ENCODE results near the gene SETBP1.

Gene SETBP1

DNA sequence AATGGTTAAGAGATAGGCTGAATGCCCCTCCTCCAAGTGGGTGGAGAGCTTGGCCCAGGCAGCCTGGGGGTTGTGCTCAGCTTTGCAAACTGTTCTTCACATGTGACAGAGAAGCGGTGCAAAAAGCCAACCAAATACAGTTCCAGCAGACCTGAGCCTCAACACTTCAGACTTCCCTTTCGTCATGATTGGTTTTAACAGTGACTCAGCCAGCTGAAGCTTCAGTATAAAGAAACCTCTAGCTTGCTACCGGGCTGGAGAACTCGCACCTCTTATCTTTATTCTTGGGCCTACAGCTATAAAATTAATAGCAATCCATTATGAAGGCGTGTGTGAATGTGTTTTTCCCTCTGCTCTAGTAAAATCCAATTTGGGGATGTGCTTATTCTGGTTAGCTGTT is 20.0 kb downstream of the SETBP1 start:
- no peaks in the 10 kb centered on the region for H4K20me1 ChIP-seq
- H3K27ac ChIP-seq = no peak overlapping the region
- no peak overlapping the region for H3K4me2 ChIP-seq
- H3K4me3 ChIP-seq = no peak overlapping the region
- no peak for TF ChIP-seq Cebpa-rat (IDR thresholded peaks at IDR 0.05)
- no peaks in the 10 kb centered on the region for H3K27me3 ChIP-seq
- no peaks in the 10 kb centered on the region; the same call in 1 of the 2 replicates for H3K36me3 ChIP-seq
- no peak overlapping the region for H3K9ac ChIP-seq
- no peaks in the 10 kb centered on the region for H3K9me3 ChIP-seq
- peaks cover 10% of the 10 kb centered on the region for H3K4me1 ChIP-seq

DNA sequence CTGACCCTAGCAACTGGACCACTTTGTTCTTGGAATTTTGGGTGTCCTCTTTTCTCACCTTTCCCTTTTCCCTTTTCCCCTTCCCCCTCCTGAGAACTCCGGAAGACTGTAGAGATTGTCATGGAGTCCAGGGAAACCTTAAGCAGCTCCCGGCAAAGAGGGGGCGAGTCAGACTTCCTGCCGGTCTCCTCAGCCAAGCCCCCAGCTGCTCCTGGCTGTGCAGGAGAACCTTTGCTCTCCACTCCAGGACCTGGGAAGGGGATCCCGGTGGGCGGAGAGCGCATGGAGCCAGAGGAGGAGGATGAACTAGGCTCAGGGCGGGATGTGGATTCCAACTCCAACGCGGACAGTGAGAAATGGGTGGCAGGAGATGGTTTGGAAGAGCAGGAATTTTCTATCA is 20.5 kb downstream of the SETBP1 start:
- Histone ChIP-seq H3K9me3 (no peaks in the 10 kb centered on the region), H3K9ac (no peak overlapping the region), H4K20me1 (no peaks in the 10 kb centered on the region), H3K36me3 (no peaks in the 10 kb centered on the region; the same call in 1 of the 2 replicates), H3K4me2 (no peak overlapping the region), H3K27ac (no peak overlapping the region), H3K27me3 (no peaks in the 10 kb centered on the region), H3K4me1 (peaks cover 10% of the 10 kb centered on the region), H3K4me3 (no peak overlapping the region)
- no peak for TF ChIP-seq Cebpa-rat (IDR thresholded peaks at IDR 0.05)

DNA sequence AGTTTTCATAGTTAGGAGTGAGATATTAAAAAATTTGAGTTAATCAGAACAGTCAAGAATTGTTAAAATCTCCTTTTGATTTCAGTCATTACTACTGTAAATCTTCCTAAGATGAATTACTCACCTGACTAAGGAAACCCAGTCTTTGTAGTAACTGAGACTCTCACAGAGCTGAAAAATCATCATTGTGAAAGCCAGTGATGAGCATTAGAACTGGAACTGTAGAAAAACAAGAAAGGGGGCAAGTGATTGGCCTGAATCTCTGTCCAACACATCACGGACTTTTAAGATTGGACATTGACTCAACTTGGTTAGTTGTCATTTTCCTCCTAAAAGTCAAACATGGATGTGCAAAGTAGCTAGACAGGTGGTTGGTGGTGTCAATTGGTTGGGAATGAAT is 21.9 kb downstream of the SETBP1 start:
- Histone ChIP-seq H3K27ac (no peak overlapping the region), H3K4me3 (no peak overlapping the region), H3K36me3 (no peaks in the 10 kb centered on the region; the same call in 1 of the 2 replicates), H3K4me2 (no peak overlapping the region), H4K20me1 (no peaks in the 10 kb centered on the region), H3K4me1 (peaks cover 10% of the 10 kb centered on the region), H3K9ac (no peak overlapping the region), H3K27me3 (no peaks in the 10 kb centered on the region), H3K9me3 (no peaks in the 10 kb centered on the region)
- no peak for TF ChIP-seq Cebpa-rat (IDR thresholded peaks at IDR 0.05)

DNA sequence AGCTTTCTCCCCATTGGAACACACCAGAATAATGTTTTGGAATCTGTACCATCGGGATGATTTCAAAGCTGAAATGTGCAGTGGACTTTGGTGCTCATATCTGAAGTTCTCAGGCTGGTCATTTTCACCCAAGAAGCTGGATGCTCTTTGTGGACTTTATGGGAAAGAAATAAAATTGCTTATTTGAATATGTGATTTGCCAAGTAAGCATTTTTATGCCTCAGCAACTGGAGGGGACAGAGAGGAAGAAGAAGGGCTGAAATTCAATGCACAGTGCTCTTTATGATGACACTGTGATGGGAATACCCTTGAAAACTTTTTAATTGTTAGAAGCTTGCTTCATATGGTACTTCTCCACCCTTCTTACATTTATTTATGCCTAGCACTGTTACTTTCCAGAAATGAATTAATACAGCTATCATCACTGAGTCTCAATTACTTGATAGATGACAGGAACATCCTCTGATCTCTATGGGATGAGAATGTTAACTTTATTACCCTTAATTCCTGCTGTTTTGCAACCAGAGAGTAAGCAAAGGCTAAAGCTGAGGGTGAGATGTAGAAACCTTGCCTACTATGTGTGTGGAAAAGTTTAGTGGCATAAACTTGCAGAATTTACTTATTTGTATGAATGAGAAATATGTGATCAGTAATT is 23.6 kb downstream of the SETBP1 start:
- H3K4me2 ChIP-seq = no peak overlapping the region
- H4K20me1 ChIP-seq = no peaks in the 10 kb centered on the region
- no peaks in the 10 kb centered on the region for H3K27me3 ChIP-seq
- H3K4me1 ChIP-seq = peaks cover 18% of the 10 kb centered on the region
- no peaks in the 10 kb centered on the region for H3K9me3 ChIP-seq
- no peak overlapping the region for H3K27ac ChIP-seq
- no peaks in the 10 kb centered on the region; the same call in 1 of the 2 replicates for H3K36me3 ChIP-seq
- no peak overlapping the region for H3K9ac ChIP-seq
- H3K4me3 ChIP-seq = no peak overlapping the region
- TF ChIP-seq Cebpa-rat (IDR thresholded peaks at IDR 0.05) = no peak

DNA sequence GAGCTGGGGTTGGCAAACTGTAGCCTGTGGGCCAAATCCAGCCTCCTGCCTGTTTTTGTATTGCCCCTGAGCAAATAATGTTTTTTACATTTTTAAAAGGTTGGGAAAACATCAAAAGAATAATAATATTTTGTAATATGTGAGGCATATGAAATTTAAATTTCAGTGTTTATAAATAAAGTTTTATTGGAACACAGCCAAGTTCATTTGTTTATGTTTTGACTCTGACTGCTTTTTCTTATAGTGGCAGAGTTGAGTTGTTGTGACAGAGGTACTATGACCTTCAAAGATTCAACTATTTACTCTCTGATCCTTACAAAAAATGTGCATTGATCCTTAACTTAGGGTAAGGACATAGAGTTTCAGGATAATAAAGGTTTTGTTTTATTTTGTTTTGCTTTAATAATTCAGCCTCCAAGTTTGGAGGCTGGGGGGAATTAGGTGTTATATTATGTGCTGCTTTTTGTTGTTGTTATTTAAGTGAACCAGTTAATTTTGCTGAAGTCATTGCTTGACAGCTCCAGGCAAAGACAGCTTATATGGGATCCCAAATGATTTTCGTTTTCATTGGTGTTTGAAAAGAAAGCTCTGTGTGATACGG is 24.5 kb downstream of the SETBP1 start:
- H3K4me2 ChIP-seq = no peak overlapping the region

DNA sequence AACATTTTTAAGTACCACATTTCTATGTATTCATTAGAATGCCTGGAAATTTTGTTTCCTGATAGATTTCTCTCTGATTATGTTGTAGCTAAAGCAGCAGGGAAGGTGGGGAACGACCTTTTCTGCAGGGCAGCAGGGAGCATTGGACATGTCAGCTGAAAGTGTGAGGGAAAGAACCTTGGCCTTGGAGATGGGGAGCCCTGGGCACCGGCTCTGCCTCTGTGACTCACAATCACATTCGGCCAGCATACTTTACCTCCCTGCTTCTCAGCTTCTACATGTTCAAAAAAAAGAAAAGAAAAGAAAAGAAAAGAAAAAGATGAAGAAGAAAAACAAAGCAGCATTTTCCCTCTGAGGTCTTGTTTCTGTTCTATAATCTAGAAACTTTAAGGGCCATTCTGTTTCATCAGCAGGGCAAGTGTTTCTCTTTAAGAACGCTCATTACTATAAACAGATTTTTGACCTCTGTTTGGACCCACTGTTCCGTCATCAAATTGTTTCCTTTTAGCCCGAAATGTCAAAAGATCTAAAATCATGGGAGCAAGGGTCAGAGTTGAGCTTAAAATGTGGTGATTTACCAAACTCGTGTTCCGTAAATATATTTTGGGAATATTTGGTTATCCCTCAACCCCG is 27.9 kb downstream of the SETBP1 start:
- Histone ChIP-seq H3K4me2 (no peak overlapping the region), H3K36me3 (0 out of 2 replicates have a peak, but pooled peaks cover 3% of the 10 kb centered on the region), H4K20me1 (no peaks in the 10 kb centered on the region), H3K27me3 (no peaks in the 10 kb centered on the region), H3K9ac (no peak overlapping the region), H3K4me3 (no peak overlapping the region), H3K27ac (no peak overlapping the region), H3K4me1 (peaks cover 18% of the 10 kb centered on the region), H3K9me3 (no peaks in the 10 kb centered on the region)
- TF ChIP-seq Cebpa-rat (IDR thresholded peaks at IDR 0.05) = no peak

More for the DNA sequence above, 24.5 kb downstream of the SETBP1 start:
- H4K20me1 ChIP-seq = no peaks in the 10 kb centered on the region
- no peaks in the 10 kb centered on the region for H3K9me3 ChIP-seq
- no peaks in the 10 kb centered on the region; the same call in 1 of the 2 replicates for H3K36me3 ChIP-seq
- peaks cover 18% of the 10 kb centered on the region for H3K4me1 ChIP-seq
- no peak overlapping the region for H3K4me3 ChIP-seq
- no peaks in the 10 kb centered on the region for H3K27me3 ChIP-seq
- H3K9ac ChIP-seq = no peak overlapping the region
- no peak for TF ChIP-seq Cebpa-rat (IDR thresholded peaks at IDR 0.05)
- no peak overlapping the region for H3K27ac ChIP-seq

DNA sequence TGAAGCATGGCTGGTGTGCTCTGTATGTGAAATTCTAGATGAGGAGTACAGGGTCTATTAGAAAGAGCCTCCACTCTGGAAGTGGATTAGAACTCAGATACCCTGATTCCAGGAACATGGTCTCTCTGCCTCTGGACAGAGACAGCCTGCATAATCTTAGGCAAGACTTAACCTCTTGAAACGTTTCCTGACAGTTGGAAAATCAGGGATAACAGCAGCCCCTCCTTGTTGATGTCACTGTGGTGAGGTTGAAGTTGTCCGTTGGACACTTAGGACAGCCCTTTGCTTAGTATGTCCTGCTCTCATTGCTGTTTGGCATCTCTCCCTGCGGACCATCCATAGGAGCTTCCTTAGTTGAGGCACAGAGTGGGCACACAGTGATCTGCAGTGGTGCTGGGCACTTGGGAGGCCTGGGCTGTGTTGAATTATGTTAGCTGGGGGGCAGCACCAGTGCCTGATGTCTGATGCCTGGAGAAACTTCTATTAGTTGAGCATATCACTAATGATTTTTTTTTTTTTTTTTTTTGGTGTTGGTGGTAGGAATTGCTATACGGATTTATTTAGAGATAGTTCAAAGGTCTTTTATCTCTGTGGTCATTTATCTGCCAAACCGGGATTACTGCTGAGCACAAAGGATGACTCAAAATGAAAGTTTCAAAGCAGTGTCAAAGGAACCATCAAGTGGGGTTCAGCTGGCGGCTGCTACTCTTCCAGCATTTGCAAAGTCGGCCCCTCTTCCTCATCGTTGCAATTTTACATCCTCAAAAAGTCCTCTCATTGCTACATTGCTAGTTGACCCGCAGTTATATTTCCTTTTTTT is 28.8 kb downstream of the SETBP1 start:
- peaks cover 18% of the 10 kb centered on the region for H3K4me1 ChIP-seq
- no peaks in the 10 kb centered on the region for H3K9me3 ChIP-seq
- H3K27me3 ChIP-seq = no peaks in the 10 kb centered on the region
- H3K4me3 ChIP-seq = no peak overlapping the region
- 0 out of 2 replicates have a peak, but pooled peaks cover 3% of the 10 kb centered on the region for H3K36me3 ChIP-seq
- H3K4me2 ChIP-seq = peak overlapping the region; percentile 35
- no peak for TF ChIP-seq Cebpa-rat (IDR thresholded peaks at IDR 0.05)
- no peak overlapping the region for H3K9ac ChIP-seq
- H4K20me1 ChIP-seq = no peaks in the 10 kb centered on the region
- no peak overlapping the region for H3K27ac ChIP-seq

DNA sequence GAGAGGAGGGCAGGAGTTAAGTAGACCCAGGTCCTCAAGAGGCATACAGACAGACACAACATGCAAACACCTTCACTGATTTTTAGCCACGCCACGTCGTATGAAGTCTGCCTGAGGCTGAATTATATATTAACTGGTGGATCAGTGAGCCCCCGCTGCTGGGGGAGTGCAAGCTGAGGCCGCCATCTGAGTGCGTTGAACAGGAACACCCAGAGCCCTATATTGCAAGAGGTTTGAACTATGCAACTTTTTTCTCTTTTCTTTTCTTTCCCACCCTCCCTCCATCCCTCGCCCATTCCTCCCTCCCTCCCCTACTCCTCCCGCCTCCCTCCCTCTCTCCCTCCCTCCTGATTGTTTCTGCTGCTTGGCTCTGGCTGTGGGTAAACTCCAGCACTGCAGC is 30.2 kb downstream of the SETBP1 start:
- H3K36me3 ChIP-seq = 0 out of 2 replicates have a peak, but pooled peaks cover 3% of the 10 kb centered on the region
- H3K4me1 ChIP-seq = peaks cover 18% of the 10 kb centered on the region
- H3K9me3 ChIP-seq = no peaks in the 10 kb centered on the region
- H3K9ac ChIP-seq = no peak overlapping the region
- no peak overlapping the region for H3K4me2 ChIP-seq
- H3K27ac ChIP-seq = no peak overlapping the region
- H4K20me1 ChIP-seq = no peaks in the 10 kb centered on the region
- no peak overlapping the region for H3K4me3 ChIP-seq
- no peaks in the 10 kb centered on the region for H3K27me3 ChIP-seq
- TF ChIP-seq Cebpa-rat (IDR thresholded peaks at IDR 0.05) = no peak

DNA sequence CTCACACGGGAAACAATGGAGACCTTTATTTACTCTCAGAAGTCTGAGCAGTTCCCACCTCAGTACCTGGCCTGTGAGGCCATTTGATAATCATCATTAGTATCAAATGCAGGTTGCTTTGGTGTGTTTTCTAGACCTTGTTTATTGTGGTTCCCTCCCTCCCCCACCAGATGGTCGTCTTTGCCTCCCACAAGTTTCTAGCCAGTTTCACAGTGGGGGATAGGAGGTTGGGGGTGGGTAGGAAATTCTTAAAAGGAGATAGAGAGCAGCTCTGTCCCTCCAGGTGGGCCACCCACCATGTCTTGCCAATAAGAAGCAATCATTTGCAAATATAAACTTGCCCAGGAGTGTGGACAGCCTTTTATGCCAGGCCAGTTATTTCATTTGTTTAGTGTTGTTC is 31.3 kb downstream of the SETBP1 start:
- no peak overlapping the region for H3K4me2 ChIP-seq
- no peak overlapping the region for H3K9ac ChIP-seq
- H3K4me1 ChIP-seq = peaks cover 18% of the 10 kb centered on the region
- H4K20me1 ChIP-seq = no peaks in the 10 kb centered on the region
- H3K4me3 ChIP-seq = no peak overlapping the region
- no peak overlapping the region for H3K27ac ChIP-seq
- H3K36me3 ChIP-seq = 0 out of 2 replicates have a peak, but pooled peaks cover 3% of the 10 kb centered on the region
- no peaks in the 10 kb centered on the region for H3K9me3 ChIP-seq
- no peak for TF ChIP-seq Cebpa-rat (IDR thresholded peaks at IDR 0.05)
- no peaks in the 10 kb centered on the region for H3K27me3 ChIP-seq
